ENCODE measurements around the gene ENDOU.

Gene ENDOU

DNA sequence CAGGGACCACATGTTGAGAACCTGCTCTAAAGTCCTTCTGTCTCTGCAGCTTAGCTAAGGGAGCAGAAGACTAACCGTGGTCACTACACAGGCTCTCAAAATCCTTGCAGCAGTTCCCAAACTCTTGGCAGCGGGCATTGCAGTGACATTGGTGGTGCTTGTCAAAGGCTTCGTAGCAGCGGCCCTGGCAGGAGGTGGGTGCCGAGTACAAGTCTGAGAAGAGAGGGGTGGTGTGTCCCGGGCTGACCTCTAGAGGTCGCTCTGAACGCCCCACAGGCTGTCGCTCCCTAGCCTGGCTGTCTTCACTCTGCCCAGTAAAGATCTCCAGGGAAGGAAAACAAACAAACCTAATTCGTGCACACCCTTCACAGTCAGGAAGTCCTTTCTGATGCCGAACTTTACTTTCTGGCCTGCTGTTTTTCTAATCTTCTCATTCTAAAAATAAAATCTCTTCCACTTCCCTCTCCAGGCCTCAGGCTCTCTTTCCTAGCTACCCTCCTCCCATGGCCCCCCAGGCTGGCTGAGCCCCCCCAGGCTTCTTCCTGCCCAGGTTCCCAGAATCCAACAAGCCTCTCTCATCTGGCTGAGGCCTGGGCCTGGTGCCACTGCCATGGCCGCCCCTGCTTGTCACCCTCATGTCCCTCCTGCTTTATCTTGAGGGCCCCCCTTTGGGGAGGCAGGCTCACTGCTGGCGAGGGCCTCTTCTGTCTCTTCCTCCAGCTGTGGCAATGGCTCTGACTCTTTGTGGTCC, 7.7 kb downstream of the ENDOU start:
- DNase-seq = peak; percentile 67

DNA sequence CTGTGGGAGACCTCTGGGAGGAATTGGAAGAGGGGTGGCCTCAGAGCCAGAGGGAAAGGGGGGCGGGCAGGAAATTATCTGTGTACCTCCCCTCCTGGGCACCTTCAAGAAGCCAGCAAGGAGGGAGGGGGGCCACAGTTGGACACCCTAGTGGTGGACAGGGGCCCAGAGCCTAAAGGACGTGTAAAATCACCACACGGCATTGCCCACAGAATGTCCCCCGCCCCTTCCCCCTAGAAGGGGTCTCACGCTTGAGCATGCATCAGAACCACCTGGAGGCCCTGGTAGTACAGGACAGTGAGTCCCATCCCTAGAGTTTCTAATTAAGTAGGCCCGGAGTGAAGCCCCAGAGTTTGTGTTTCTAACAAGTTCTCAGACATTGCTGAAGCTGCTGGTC, 8.2 kb downstream of the ENDOU start:
- DNase-seq = peak; percentile 43

DNA sequence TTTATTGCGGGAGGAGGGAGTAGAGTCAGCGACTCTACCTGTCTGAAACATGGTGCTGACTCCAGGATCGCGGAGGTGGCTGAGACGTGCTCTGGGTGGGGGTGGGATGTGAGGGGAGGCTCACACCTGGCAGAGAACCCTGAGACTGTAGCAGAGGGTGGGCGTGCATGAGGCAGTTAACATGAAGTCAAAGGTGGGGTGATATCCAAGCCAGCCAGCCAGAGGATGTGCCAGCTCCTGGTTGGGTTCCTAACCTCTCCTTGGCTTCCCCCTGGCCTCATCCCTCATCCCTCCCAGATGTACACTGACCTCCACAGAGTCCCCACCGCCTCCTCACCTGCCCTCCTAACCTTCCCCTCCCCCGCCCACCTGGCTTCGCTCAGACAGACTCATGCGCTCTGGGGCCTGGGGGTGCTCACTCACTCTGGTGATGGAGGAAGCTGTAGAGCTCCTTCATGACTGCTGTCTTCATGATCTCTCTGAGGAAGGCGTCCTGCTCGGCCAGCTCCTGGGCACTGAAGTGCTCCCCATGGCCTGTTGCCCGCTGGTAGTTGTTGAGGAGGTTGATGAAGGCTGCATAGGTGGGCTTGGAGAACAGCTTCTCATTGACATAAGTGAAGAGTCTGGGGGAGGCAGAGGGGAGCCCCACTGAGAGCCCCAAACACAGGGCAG, 9.3 kb downstream of the ENDOU start:
- peak; percentile 45 for DNase-seq

DNA sequence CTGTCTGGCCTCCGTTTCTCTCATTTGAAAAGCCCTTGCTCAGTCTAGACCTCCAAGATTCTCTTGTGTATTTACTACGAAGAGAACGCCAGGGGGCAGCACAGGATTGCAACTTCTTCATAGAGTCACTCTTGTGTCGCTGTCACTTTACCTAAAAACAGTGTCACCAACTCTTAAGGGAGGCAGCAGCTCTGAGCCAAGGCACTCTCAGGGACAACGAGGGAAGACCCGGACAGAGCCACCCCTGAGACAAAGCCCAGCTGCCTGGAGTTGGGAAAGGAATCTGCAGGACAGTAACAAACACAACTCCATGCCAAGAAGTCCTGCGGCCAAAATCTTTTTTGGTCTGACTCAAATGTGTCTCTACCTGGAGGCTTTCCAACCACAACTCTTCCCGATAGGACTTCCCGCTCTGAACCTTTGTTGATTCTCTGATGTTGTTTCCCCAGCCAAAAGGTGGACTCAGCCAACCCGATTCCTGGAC, 9.9 kb downstream of the ENDOU start:
- peak; percentile 86 for DNase-seq

DNA sequence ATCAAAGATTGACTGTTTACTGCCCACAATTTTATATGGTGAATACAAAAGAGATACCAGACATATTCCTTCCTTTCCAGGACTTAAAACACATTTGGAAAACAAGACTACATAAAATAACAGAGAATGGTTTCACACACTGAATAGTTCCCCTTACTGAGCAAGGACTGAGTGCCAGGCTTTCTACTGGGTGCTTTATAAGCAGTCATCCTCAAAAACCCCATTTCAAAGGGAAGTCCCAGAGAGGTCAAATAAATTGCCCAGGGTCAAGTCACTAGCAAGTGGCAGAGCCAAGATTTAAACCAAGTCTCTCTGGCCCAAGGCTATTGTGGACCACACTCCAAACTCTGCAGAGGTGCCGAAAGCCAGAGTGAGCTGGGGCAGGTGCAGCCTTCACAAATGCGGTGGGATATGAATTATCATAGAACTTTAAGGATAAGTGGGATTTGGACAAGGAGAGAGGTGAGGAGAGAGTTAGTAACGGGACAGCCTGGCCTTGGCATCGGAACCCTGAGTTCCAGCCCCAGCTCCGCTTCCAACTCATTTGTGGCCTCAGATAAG, 10.4 kb downstream of the ENDOU start:
- DNase-seq = no peak

DNA sequence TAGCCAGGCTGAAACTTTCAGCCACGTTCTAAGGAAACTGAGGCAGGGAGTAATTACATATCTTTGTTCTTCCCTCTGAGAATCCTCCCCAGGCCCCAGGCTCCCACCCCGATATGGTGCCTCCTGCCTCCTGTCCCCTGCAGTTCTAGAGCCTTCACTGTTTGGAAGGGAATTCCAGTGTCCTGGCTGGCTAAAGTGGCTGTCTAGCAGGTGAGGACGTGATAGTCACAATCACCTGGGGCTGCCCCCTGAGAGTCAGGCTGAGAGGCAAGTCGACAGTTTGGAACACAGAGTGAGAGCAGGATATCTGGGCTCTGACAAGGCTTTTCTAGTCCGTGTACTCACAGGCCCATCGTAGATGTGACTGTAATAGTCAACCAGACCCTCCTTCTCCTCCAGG, 13.1 kb downstream of the ENDOU start:
- DNase-seq = no peak

DNA sequence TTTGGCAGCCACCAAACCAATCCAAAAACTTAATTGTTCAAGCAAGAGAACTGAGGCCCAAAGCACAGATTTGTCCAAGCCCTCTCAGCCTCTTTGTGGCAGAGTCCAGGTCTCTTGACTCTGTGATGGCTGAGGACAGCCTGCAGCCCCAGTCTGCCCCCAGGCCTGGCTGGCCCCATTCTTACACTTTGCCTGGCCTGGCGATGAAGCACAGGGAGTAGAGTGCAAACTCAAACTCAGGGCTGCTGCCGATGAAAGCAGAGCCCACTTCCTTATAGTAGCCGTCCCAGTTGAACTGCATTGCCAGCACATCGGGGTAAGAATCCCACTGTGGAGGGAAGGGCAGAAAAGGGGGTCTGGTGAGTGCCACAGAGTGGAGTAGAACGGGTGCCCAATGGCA, 13.8 kb downstream of the ENDOU start:
- DNase-seq = peak; percentile 46

DNA sequence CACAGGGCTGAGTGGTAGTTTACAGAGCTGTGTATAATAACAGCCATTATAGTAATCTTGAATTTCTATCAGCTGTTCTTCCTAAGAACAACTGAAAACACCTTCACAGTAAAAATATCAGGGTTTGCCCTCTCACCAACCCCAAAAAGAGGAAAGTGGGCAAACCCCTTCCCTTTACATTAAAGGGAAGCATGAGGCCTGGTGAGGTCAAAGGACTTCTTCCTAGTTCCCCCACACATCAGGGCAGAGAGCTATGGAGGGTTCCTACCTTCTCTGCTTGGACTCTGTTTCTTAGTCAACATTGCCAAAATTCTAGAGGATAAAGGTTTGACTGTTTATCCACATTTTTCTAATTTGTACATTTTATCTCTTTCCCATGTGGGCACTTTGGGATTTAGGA, 15.0 kb downstream of the ENDOU start:
- DNase-seq = no peak

DNA sequence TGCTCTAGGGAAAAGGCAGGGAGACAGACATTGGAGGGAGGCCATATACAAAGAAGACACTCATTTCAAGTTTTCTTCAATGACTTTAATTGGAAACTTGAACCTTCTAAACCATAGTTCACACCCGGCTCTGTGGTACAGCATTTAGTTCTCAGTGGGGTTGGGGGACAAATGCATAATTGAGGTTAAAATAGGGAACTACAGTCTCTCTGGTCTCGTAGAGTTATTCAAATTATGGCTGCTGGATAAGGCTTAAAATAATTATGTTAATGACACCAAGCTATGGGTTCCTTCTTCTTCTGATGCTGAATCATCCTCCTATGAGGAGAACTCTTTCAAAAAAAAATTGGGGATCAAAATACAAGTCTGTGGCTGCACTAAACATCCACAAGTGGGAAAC, 15.6 kb downstream of the ENDOU start:
- no peak for DNase-seq

DNA sequence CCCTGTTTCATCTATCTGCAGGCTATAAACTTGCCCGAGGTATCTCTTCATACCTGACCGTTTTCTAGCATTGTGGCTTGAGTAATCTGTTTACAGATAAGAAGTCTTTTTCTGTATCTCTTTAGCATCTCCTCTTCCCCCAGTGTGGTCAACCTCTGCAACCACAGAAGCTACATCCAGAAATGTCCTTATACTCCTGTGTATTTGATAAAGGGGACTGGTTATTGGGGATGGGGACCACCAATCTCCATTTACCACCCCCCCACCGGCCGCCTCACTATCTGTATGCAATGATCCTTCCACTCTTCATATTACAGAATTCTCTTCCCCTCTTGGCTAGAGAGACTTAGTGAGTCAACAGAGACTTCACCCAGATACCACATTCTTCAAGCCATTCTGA, 16.1 kb downstream of the ENDOU start:
- peak; percentile 49 for DNase-seq

DNA sequence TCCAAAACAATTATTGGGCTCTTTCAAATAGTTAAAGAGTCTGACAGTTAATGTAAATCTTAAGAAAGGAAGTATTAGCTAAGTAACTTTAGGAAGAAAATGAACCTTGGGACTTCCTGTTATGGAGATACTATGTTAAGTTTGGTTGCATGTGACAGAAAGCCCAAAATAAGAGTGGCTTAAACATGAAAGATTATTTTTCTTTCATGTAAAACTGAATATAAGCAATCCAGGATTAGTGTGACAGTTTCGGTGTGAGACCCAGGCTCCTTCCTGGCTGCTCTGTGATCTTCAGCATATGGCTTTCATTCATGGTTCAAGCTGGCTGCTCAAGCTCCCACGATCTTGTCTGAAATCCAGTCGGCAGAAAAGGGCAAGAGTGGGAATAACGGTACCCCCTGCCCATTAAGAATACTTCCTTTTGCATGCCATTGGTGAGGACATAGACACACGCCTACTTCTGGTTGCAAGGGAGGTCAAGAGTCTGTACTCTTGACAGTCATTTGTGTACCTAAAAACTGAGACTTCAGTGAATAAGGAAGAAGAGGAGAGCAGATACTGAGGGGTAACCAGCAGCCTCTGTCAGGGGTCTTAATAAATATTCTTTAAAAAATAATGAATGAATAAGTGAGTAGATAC, 17.3 kb downstream of the ENDOU start:
- no peak for DNase-seq

DNA sequence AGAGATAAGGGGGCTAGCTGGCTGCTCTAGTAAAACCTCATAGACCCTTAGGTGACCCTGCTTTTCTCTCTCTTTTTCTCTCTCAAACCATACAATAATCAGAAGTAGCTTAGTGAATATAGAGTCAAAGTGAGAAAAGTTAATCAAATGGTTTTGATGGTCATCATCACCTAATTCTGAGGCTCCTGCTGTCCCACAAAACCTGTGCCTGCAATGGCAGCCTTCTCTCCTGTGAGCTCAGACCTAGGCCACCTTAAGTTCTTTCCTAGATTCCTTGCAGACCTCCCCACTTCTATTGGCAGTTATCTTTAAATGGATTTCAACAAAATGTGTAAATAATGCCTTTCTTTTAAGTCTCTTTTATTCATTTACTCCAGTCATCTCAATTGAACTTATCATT, 17.9 kb downstream of the ENDOU start:
- DNase-seq = no peak

DNA sequence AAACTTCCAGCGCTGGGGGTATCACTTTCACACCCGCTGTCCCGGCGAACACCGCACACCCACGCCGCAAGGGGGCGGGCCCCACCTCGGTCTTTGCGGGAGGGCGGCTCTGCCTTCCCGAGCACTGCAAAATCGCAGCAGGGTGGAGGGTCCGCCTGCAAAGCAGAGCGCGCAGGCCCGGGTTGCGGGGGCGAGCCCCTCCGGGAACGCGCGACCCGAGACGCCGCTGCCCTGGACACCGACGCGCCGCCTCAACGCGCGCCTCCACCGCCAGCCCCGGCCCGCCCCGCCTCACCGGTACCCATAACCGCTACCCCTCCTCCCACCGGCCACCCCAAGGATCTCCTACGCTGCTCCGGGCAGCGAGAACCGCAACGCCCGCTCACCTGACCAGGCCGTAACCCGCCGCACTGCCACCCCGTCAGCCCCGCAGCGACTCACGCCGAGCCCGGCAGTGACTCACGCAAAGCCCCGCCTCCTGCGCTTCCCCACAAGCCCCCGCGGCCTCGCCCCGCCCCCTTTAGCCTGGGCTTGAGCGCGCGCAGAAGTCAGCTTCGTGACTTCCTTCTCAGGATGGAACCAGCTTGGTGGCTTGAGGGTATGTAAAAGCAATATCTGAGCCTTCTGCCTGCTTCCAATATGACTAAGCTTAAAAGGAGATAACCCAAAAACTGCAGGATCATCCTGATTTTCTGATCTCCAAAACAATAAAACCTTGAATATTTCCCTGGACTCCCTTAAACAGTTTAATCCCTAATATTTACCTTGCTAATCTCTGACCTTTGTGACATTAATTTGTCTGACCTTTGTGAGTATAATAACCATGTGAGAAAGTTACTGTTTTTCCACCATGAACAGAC, 19.5 kb downstream of the ENDOU start, which contains the start of gene RPAP3:
Gene RPAP3, minus strand, starts transcription at position 465 of the 860 bp plus-strand sequence. CDS start 3,190 bp downstream, outside the sequence.
- DNase-seq = peak; percentile 99

DNA sequence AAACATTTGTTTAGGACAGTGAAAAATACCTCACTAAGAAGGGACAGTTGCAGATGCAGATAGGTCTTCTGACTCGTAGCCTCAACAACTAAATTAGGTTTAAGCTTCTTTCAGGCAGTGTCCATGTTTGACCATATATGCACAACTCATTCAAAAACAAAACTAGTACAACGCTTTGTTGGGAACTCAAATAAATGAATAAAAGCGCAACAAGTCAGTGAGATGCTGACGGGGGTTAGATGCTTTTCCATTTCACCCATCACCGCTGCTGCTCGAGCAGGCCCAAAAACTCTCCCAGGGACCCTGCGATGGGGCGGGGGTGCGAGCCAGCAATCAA, 20.1 kb downstream of the ENDOU start:
- DNase-seq = no peak

DNA sequence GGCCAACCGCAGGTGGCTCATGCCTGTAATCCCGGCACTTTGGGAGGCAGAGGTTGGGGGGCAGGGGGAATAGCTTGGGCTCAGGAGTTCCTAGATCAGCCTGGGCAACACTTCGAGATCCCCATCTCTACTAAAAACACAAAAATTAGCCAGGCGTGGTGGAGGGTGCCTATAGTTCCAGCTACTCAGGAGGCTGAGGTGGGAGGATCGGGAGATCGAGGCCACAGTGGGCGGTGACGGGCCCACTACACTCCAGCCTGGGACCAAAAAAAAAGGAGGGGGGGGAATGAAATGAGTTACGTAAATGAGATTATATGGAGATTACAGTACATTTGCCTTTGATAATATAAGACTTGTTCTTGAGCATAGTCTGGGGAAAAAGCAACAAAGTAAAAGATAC, 20.6 kb downstream of the ENDOU start:
- no peak for DNase-seq

DNA sequence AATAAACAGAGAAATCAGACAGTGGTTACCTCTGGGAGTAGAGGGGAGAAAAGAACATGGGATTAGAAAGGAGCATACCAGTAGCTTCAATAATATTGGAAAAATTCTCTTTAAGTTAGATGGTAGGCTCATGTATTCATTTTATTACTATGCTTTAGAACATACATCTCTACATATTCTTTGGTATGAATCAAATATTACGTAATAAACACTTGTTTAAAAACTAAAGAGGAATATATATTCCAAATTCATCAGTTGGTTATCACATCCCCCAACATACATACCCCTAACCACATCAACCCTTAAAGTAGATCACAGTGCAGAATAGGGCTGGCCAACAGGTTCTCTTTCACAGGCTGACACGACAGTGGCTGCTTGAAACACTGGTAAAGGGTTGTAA, 25.0 kb downstream of the ENDOU start:
- DNase-seq = no peak

DNA sequence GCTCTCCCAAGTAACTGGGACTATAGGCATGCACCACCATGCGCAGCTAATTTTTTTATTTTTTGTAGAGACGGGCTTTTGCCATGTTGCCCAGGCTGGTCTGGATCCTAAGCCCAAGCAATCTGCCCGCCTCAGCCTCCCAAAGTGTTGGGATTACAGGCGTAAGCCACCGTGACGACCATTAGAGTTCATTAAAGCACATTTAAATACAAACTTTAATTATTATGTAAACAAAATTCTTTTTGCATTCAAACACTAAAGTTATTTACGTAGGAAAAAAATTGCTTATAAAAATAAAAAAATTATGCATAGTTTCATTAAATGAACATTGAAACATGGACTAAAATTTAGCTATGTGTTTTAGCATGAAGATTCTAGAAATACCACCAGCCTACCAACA, 26.7 kb downstream of the ENDOU start:
- DNase-seq = no peak

DNA sequence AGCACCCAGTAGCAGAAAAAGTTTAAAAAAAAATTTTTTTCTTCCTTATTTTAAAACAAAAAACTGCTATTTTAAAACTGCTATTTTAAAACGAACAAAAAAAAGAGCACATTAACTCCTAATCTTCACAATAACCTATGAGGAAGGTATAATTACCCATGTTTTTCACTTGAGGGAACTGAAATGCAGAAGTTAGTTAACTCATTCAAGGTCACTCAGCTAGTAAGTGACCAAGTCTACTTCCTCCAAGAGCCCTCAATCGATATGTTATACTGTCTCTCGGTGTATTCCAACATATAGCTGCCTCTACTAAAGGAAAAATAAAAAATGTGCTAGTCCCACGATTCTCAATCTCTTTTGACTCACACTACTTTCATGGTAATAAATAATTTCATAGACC, 27.2 kb downstream of the ENDOU start:
- no peak for DNase-seq

DNA sequence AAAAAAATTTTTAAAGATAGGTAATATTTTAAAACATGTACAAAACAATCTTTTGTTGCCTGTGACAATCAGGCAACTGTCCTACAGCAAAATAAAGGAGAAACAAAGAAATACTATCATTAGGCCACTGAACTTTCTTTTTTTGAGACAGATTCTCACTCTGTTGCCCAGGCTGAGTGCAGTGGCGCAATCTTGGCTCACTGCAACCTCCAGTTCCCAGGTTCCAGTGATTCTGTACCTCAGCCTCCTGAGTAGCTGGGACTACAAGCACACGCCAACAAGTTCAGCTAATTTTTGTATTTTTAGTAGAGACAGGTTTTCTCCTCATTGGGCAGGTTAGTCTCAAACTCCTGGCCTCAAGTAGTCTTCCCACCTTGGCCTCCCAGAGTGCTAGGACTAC, 36.1 kb downstream of the ENDOU start:
- DNase-seq = no peak

DNA sequence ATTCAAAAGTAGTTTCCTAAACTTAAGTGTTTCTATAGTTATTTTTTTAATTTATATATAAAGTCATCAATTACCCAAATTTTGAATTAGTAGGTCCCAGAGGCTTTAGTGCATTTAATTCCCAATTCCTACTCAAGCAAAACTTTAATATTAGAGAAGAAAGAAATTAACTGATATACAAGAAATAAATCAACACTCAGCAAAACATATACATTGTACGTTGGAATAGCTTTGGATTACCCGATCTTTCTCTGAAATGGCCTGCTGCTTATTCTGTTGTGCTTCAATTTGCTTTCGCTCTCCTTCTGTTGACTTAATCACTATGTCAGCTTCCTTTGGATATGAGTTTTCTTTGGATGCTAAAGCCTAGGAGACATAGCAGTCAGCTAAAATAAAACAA, 37.7 kb downstream of the ENDOU start:
- DNase-seq = no peak

DNA sequence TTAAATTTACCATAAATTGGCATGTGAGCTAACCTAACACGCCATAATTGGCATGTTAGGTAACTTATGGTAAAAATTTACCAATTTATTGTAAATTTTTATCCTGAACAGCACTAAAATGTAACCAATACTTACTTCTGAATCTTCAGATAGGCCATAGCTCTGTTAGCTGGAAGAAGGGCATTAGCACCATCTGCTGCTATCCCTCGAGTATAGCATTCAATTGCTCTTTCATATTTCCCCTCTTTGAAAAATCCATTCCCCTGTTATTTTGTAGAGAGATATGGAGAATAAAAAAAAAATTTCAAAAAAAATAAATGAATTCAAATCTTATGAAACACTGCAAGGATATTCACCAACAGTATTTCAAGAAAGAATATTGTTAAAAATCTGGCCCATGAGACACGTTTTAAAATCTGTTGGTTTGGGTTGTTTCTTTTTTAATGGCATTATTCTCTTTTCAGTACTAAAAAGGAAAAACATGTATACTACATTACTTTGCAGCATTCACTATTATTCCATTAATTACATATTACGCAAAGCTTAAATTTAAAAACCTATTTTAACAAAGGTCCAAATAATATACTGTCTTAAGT, 38.5 kb downstream of the ENDOU start:
- no peak for DNase-seq

DNA sequence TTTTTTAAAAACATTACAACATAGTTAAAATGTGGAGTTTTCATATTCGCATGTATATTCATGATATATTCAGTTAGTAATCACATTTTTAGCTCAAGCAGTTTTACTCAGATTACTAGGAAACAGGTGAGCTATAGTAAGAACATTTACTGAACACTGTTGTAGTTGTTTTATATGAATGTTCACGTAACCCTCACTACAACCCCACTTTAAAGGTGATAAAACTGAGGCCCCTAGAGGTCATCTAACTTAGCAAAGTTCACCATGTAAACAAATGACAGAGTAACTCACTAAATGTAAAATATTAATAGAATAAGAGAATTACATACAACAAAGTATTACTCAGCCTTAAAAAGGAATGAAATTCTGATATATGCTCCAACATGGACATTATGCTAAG, 45.5 kb downstream of the ENDOU start:
- DNase-seq = no peak

Measured in activated CD8-positive, alpha-beta memory T cell treated with anti-CD3 and anti-CD28 coated beads, Interleukin-2, amount 50 U/mL, for 48 hours (primary cell).